ENCODE results near the gene CLASRP. TPM values are rescaled to one million over a fixed set of nuclear protein-coding genes. Genes with fewer than 3 reads are reported as not detected.
A peak's percentile ranks its signal among the peaks of the same experiment; 100 is the strongest.

The CLASRP gene
- total RNA-seq, 1 experiment from 2014 or later, result 126 TPM

DNA sequence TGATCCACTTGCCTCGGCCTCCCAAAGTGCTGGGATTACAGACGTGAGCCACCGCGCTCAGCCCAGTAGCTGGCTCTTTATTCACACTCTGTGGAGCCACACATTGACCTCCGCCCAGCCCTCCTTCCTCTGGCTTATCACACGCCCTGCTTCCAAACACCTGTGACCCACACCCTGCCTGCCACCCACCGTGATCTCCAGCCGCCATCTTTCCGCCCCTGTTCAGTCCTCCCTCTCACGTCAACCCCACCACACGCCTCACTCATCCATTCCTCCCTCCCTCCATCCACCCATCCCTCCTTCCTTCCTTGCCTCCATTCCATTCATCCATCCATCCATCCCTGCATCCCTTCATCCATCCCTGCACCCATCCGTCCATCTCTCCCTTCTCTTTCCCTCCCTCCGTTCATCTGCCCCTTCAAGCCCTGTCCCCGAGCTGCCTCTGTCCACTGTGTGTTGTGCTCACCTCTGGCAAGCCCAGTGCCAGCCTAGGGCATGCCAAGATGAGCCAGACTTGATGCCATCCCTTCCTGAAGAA lies 19.8 kb downstream of the CLASRP start:
- H3K27ac Mint-ChIP-seq (ENCODE audit: unreplicated experiment), result no peak overlapping the region
- no peaks in the 10 kb centered on the region for H3K4me1 Mint-ChIP-seq (ENCODE audit: low read depth, unreplicated experiment)
- H3K9me3 Mint-ChIP-seq (ENCODE audit: low read depth, unreplicated experiment), result no peaks in the 10 kb centered on the region
- CTCF ChIA-PET, result interaction anchor here (1.1 to 1.4 kb wide), 5 partner anchors 13 to 191 kb away, joined by 3 to 12 read pairs (median 3); partner anchors contain the start of gene CLASRP
- TF ChIP-seq, protein P1, sequence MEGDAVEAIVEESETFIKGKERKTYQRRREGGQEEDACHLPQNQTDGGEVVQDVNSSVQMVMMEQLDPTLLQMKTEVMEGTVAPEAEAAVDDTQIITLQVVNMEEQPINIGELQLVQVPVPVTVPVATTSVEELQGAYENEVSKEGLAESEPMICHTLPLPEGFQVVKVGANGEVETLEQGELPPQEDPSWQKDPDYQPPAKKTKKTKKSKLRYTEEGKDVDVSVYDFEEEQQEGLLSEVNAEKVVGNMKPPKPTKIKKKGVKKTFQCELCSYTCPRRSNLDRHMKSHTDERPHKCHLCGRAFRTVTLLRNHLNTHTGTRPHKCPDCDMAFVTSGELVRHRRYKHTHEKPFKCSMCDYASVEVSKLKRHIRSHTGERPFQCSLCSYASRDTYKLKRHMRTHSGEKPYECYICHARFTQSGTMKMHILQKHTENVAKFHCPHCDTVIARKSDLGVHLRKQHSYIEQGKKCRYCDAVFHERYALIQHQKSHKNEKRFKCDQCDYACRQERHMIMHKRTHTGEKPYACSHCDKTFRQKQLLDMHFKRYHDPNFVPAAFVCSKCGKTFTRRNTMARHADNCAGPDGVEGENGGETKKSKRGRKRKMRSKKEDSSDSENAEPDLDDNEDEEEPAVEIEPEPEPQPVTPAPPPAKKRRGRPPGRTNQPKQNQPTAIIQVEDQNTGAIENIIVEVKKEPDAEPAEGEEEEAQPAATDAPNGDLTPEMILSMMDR (IDR thresholded peaks at IDR 0.05; ENCODE audit: unreplicated experiment), result no peak
- intact Hi-C loops (cut with micrococcal nuclease; ENCODE audit: unreplicated experiment), result no loop called here
- no peak for DNase-seq
- no peak overlapping the region for H3K4me3 Mint-ChIP-seq (ENCODE audit: low read depth, unreplicated experiment)
- H3K36me3 Mint-ChIP-seq (ENCODE audit: insufficient read depth, unreplicated experiment), result peaks cover 65% of the 10 kb centered on the region
- no TSS peak for BruUV-seq (replicated peaks)
- no peaks in the 10 kb centered on the region for H3K27me3 Mint-ChIP-seq (ENCODE audit: unreplicated experiment)

DNA sequence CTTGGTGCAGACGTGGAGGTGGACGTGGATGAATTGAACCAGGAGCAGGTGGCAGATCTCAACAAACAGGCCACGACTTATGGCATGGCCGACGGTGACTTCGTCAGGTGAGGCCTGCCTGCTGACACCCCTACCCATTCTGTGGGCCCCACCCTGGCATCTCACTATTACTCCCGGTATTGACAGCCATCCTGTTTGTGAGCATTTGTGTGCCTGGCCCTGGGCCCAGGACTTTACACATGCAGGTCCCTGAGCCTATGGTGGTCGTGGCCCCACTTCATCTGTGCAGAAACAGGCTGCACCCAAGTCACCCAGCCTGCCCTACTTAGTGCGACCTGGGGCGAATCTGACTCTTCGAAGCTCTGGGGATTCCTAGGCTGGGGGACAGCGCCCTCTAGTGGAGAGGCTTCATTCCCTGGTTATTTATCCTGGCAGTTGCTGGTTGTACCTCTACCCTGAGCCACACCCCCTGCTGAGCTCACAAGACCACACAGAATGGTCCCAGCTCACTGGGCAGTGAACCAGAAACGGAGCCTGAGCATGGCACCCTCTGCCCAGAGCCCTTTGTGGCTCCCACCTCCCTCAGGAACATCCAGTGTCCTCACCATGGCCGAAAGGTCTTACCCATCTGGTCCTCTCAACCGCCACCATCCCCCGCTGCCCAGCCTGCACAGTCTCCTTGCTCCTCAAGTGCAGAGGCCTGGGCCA lies 20.6 kb downstream of the CLASRP start:
- BruUV-seq (replicated peaks), result no TSS peak
- peak overlapping the region; percentile 30 for H3K27ac Mint-ChIP-seq (ENCODE audit: unreplicated experiment)
- no peak overlapping the region for H3K4me3 Mint-ChIP-seq (ENCODE audit: low read depth, unreplicated experiment)
- H3K27me3 Mint-ChIP-seq (ENCODE audit: unreplicated experiment), result no peaks in the 10 kb centered on the region
- TF ChIP-seq, protein P1 (IDR thresholded peaks at IDR 0.05; ENCODE audit: unreplicated experiment), result peak; percentile 97
- H3K4me1 Mint-ChIP-seq (ENCODE audit: low read depth, unreplicated experiment), result no peaks in the 10 kb centered on the region
- peaks cover 69% of the 10 kb centered on the region for H3K36me3 Mint-ChIP-seq (ENCODE audit: insufficient read depth, unreplicated experiment)
- intact Hi-C loops (cut with micrococcal nuclease; ENCODE audit: unreplicated experiment), result no loop called here
- CTCF ChIA-PET, result interaction anchor here (0.6 to 1.4 kb wide), 16 partner anchors 9 to 279 kb away, joined by 3 to 12 read pairs (median 3); partner anchors contain the start of gene CLASRP
- no peaks in the 10 kb centered on the region for H3K9me3 Mint-ChIP-seq (ENCODE audit: low read depth, unreplicated experiment)
- DNase-seq, result peak; percentile 89

GRCh38 chr19:45061965-45062364 lies 23.1 kb downstream of the CLASRP start:
- Mint-ChIP-seq H3K4me3 (ENCODE audit: low read depth, unreplicated experiment) (no peak overlapping the region), H3K27ac (ENCODE audit: unreplicated experiment) (no peak overlapping the region), H3K36me3 (ENCODE audit: insufficient read depth, unreplicated experiment) (peaks cover 85% of the 10 kb centered on the region), H3K27me3 (ENCODE audit: unreplicated experiment) (no peaks in the 10 kb centered on the region), H3K9me3 (ENCODE audit: low read depth, unreplicated experiment) (no peaks in the 10 kb centered on the region), H3K4me1 (ENCODE audit: low read depth, unreplicated experiment) (no peaks in the 10 kb centered on the region)
- CTCF ChIA-PET, result no interaction called here
- BruUV-seq (replicated peaks), result no TSS peak
- intact Hi-C loops (cut with micrococcal nuclease; ENCODE audit: unreplicated experiment), result no loop called here
- TF ChIP-seq, protein P1 (IDR thresholded peaks at IDR 0.05; ENCODE audit: unreplicated experiment), result no peak
- no peak for DNase-seq

DNA sequence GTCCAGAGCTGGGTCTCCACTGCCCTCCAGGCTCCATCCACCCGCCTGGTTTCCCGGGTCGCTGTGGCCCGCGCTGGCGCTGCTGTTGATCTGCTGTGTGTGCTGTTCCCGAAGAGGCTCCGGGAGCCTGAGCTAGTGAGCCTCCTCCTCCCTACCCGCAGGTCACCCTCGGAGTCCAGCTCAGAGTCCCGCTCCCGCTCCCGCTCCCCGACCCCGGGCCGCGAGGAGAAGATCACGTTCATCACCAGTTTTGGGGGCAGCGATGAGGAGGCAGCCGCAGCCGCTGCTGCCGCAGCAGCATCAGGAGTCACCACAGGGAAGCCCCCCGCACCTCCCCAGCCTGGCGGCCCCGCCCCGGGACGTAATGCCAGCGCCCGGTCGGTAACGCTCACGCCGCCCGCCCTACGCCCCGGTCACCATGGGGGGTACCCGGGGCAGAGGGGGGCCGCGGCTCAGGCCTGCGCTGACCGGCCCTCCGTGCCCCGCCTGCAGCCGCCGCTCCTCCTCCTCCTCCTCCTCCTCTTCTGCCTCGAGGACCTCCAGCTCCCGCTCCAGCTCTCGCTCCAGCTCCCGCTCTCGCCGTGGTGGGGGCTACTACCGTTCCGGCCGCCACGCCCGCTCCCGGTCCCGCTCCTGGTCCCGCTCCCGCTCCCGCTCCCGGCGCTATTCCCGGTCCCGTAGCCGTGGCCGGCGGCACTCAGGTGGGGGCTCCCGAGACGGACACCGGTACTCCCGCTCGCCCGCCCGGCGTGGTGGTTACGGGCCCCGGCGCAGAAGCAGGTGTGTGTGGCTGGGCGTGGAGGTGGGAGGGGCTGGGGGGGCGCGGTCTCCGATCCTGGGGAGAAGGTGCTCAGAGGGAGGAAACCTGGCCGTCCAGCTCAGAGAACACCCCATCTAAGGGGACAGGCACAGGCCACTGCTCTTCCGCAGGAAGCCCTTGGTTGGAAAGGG lies 25.3 kb downstream of the CLASRP start:
- H3K4me1 Mint-ChIP-seq (ENCODE audit: low read depth, unreplicated experiment), result no peaks in the 10 kb centered on the region
- H3K9me3 Mint-ChIP-seq (ENCODE audit: low read depth, unreplicated experiment), result no peaks in the 10 kb centered on the region
- CTCF ChIA-PET, result no interaction called here
- no peak overlapping the region for H3K4me3 Mint-ChIP-seq (ENCODE audit: low read depth, unreplicated experiment)
- no peaks in the 10 kb centered on the region for H3K27me3 Mint-ChIP-seq (ENCODE audit: unreplicated experiment)
- TF ChIP-seq, protein P1 (IDR thresholded peaks at IDR 0.05; ENCODE audit: unreplicated experiment), result no peak
- H3K36me3 Mint-ChIP-seq (ENCODE audit: insufficient read depth, unreplicated experiment), result peaks cover 86% of the 10 kb centered on the region
- BruUV-seq (replicated peaks), result no TSS peak
- no peak for DNase-seq
- no peak overlapping the region for H3K27ac Mint-ChIP-seq (ENCODE audit: unreplicated experiment)
- intact Hi-C loops (cut with micrococcal nuclease; ENCODE audit: unreplicated experiment), result no loop called here
